Caco-2 (cell line): ENCODE results near the gene PKD1L1. TPM values are rescaled to one million over a fixed set of nuclear protein-coding genes. Genes with fewer than 3 reads are reported as not detected.

Experiments
- Bru-seq: library from RNA; stranded (reverse); fragments of 400-500 nt; gene quantifications from one replicate; lab custom pipeline; 2021; lab: Mats Ljungman, UMichigan
- BruChase-seq, 2 experiments: library from RNA; stranded (reverse); fragments of 400-500 nt; gene quantifications; one replicate each; lab custom pipeline; 2021; lab: Mats Ljungman, UMichigan
- BruUV-seq: library from RNA; stranded (reverse); fragments of 400-500 nt; replicated peaks from 2 replicates; lab custom pipeline; 2021; lab: Mats Ljungman, UMichigan
- CTCF ChIA-PET: fragments of 300-600 bp; sonication (Branson Sonifier 250); formaldehyde crosslinking; loops from one replicate; lab custom pipeline; 2022; ENCODE audit warnings: antibody characterized with exemption; lab: Charles Lee
- POLR2A ChIA-PET: fragments of 300-600 bp; sonication (Branson Sonifier 250); formaldehyde crosslinking; loops from one replicate; lab custom pipeline; 2022; ENCODE audit warnings: antibody characterized with exemption; lab: Charles Lee
- DNase-seq, 2 experiments: peaks; one replicate each; pipeline versions ENCODE4 v3.0.0 to v3.0.0-alpha.2; 2020 to 2022
- H3K27me3 ChIP-seq: replicated peaks from 2 replicates; pipeline ENCODE4 v1.6.0; 2011; ENCODE audit warnings: low read length; ENCODE audit not compliant: control insufficient read depth, insufficient read depth
- H3K36me3 ChIP-seq: 2 replicates; pipeline ENCODE4 v1.5.1; 2011; ENCODE audit warnings: low read length; ENCODE audit not compliant: control insufficient read depth, insufficient read depth
- H3K4me1 ChIP-seq: fragments of 250-450 bp; sonication (Bioruptor Pico); 2 replicates; pipeline ENCODE4 v1.5.1; 2020; ENCODE audit warnings: mild to moderate bottlenecking
- H3K4me3 ChIP-seq: 2 replicates; pipeline ENCODE4 v1.5.1; 2011; ENCODE audit warnings: low read depth, mild to moderate bottlenecking, control low read depth, low read length
- H3K9me3 ChIP-seq: fragments of 250-450 bp; sonication (Bioruptor Pico); 2 replicates; pipeline ENCODE4 v1.5.1; 2020; ENCODE audit warnings: mild to moderate bottlenecking, moderate library complexity
- H3K27ac Mint-ChIP-seq: one replicate; pipeline ENCODE4 v1.8.0; 2022; ENCODE audit warnings: mixed read lengths; ENCODE audit not compliant: unreplicated experiment
- H3K27me3 Mint-ChIP-seq: one replicate; pipeline ENCODE4 v1.8.0; 2022; ENCODE audit warnings: mixed read lengths; ENCODE audit not compliant: insufficient read depth, unreplicated experiment
- H3K36me3 Mint-ChIP-seq: one replicate; pipeline ENCODE4 v1.8.0; 2022; ENCODE audit warnings: mild to moderate bottlenecking, mixed read lengths; ENCODE audit not compliant: insufficient read depth, unreplicated experiment
- H3K4me1 Mint-ChIP-seq: one replicate; pipeline ENCODE4 v1.8.0; 2022; ENCODE audit warnings: low read depth, mixed read lengths; ENCODE audit not compliant: unreplicated experiment
- H3K4me3 Mint-ChIP-seq: one replicate; pipeline ENCODE4 v1.8.0; 2022; ENCODE audit warnings: mild to moderate bottlenecking, moderate library complexity, mixed read lengths; ENCODE audit not compliant: unreplicated experiment
- H3K9me3 Mint-ChIP-seq: one replicate; pipeline ENCODE4 v1.8.0; 2022; ENCODE audit warnings: mixed read lengths; ENCODE audit not compliant: unreplicated experiment
- intact Hi-C: fragments of 100-400 bp; cut with micrococcal nuclease; formaldehyde crosslinking; loops from one replicate; pipeline ENCODE4 v1.10.0; 2022; ENCODE audit not compliant: unreplicated experiment
- long read RNA-seq: library from polyadenylated mRNA; stranded (forward); transcript quantifications from one replicate; pipeline ENCODE4 v2.0.0, GENCODE V29; 2022
- total RNA-seq: library from RNA; stranded (reverse); gene quantifications from 2 replicates; pipeline ENCODE4 v1.2.3, GENCODE V29; 2022
- TF ChIP-seq, protein P1 (sequence below), 2 experiments: fragments of 200-600 bp in 1 of 2; IDR thresholded peaks; 1 replicate in 1 of 2; 2 replicates in 1 of 2; pipeline versions ENCODE4 v1.5.1 to v1.8.0; 2011 to 2022; ENCODE audit warnings: antibody characterized with exemption in 1 of 2, control low read depth in 1 of 2, inconsistent platforms in 1 of 2, low read depth in 1 of 2, low read length in 1 of 2, mild to moderate bottlenecking in 1 of 2, moderate library complexity in 1 of 2; ENCODE audit not compliant: insufficient read depth in 1 of 2, severe bottlenecking in 1 of 2, unreplicated experiment in 1 of 2

The PKD1L1 gene
- total RNA-seq (0.25 and 0.28 TPM in 2 replicates), Bru-seq, nascent RNA (percentile 30 among the genes with signal in this experiment), BruChase-seq, experiment 1, labeled RNA remaining after a 2-hour chase (percentile 31 among the genes with signal in this experiment), BruChase-seq, experiment 2, labeled RNA remaining after a 6-hour chase (percentile 28 among the genes with signal in this experiment)
- long read RNA-seq, partial matches to known transcripts = 0 of 1 reads
- long read RNA-seq, other reads (novel, unspliced or antisense) = 1 of 1 reads

DNA sequence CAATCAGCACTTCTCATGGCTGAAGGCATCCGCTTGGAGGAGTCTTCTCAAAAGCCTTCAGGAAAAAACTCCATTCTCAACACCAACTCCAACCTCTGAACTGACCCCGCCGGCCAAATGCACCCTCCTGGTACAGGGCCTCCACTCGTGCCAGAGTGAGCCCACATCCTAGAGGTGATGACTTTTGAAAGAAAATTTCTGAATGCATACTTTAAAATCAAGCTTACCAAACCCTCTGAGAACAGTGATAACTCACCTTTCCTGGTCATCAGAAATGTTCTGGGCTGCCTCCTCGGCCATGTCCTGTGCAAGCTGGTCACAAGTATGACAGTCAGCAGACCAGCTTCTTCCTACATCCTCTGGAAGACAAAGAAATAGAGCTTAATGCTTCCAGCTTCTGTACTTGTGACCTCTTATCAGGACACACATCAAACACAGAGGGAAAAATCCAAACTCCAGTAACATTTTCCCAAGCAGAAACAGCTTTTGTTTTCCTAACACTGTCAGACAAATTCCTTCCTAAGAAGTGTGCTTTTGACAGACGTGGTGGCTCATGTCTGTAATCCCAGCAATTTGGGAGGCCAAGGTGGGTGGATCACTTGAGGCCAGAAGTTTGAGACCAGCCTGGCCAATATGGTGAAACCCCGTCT lies at the start of gene PKD1L1:
PKD1L1 (minus strand) TSS at position 326 of the 650 bp plus-strand sequence; CDS start at position 300, 26 bp downstream.
- ChIA-PET POLR2A (interaction anchor here (1.0 kb wide), 1 partner anchor 141 kb away, joined by 3 read pairs; the partner anchor contains the start of gene UPP1), CTCF (interaction anchor here (0.8 to 1.7 kb wide), 6 partner anchors 16 to 682 kb away, joined by 3 to 11 read pairs (median 3); no protein-coding TSS in a partner anchor)
- Mint-ChIP-seq H3K27me3 (no peaks in the 10 kb centered on the region), H3K36me3 (no peaks in the 10 kb centered on the region), H3K4me1 (peaks cover 45% of the 10 kb centered on the region), H3K27ac (peak within 1 kb of the TSS; percentile 45), H3K4me3 (no peak within 1 kb of the TSS), H3K9me3 (no peaks in the 10 kb centered on the region)
- DNase-seq = no peak
- H3K36me3 ChIP-seq = no peaks in the 10 kb centered on the region
- TF ChIP-seq, protein P1, sequence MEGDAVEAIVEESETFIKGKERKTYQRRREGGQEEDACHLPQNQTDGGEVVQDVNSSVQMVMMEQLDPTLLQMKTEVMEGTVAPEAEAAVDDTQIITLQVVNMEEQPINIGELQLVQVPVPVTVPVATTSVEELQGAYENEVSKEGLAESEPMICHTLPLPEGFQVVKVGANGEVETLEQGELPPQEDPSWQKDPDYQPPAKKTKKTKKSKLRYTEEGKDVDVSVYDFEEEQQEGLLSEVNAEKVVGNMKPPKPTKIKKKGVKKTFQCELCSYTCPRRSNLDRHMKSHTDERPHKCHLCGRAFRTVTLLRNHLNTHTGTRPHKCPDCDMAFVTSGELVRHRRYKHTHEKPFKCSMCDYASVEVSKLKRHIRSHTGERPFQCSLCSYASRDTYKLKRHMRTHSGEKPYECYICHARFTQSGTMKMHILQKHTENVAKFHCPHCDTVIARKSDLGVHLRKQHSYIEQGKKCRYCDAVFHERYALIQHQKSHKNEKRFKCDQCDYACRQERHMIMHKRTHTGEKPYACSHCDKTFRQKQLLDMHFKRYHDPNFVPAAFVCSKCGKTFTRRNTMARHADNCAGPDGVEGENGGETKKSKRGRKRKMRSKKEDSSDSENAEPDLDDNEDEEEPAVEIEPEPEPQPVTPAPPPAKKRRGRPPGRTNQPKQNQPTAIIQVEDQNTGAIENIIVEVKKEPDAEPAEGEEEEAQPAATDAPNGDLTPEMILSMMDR (IDR thresholded peaks at IDR 0.05; ENCODE audit: insufficient read depth in 1 of 2, low read depth in 1 of 2, low read length in 1 of 2, severe bottlenecking in 1 of 2, unreplicated experiment in 1 of 2) = no peak
- peaks cover 36% of the 10 kb centered on the region for H3K4me1 ChIP-seq
- H3K9me3 ChIP-seq = no peaks in the 10 kb centered on the region
- no TSS peak for BruUV-seq
- intact Hi-C loops = no loop called here
- H3K4me3 ChIP-seq = no peak within 1 kb of the TSS
- H3K27me3 ChIP-seq = no peaks in the 10 kb centered on the region

GRCh38 chr7:47992446-47992845 lies 44.2 kb upstream of the PKD1L1 start:
- CTCF ChIA-PET = interaction anchor here (1.0 to 2.3 kb wide), 6 partner anchors 48 to 162 kb away, joined by 4 to 27 read pairs (median 12); partner anchors contain the start of gene UPP1
- no peaks in the 10 kb centered on the region for H3K9me3 ChIP-seq
- Mint-ChIP-seq H3K9me3 (peaks cover 13% of the 10 kb centered on the region), H3K27me3 (no peaks in the 10 kb centered on the region), H3K36me3 (no peaks in the 10 kb centered on the region), H3K27ac (peak overlapping the region; percentile 68), H3K4me1 (peaks cover 25% of the 10 kb centered on the region), H3K4me3 (peak overlapping the region; percentile 85)
- peaks cover 23% of the 10 kb centered on the region for H3K4me1 ChIP-seq
- POLR2A ChIA-PET = no interaction called here
- BruUV-seq = no TSS peak
- H3K36me3 ChIP-seq = no peaks in the 10 kb centered on the region
- H3K4me3 ChIP-seq = no peak overlapping the region
- TF ChIP-seq, protein P1 (IDR thresholded peaks at IDR 0.05; ENCODE audit: insufficient read depth in 1 of 2, low read depth in 1 of 2, low read length in 1 of 2, severe bottlenecking in 1 of 2, unreplicated experiment in 1 of 2) = no peak
- no peak for DNase-seq
- intact Hi-C loops = loop anchor here (2.0 kb wide), 1 partner anchor 42 kb away; the partner anchor contains the start of gene C7orf57
- H3K27me3 ChIP-seq = no peaks in the 10 kb centered on the region

DNA sequence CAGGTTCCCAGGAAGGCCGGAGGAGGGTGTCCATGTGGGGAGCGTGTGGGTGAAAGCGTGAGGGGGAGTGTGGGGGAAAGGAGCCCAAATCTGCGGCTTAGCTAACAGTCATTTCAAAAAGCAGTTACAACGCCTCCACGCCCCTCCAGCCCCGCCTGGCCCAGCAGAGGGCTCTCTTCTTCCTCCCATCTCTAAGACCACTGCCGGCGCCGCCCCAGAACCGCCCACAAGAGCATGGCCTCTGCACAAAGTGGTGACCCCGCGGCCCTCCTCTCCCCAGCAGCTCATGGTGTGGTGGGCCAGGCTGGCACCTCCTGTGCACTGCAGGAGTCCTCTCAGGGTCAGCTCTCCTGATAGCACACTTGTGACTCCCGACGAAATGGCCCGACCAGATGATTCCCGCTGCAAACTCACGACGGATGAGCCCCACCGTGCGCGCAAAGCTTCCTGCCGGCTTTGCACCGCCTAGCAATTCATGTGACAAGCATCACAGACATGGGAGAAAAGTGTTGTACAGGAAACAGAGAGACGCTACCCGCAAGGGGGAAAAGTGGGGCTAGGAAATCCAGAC lies 43.6 kb upstream of the PKD1L1 start:
- TF ChIP-seq, protein P1 (IDR thresholded peaks at IDR 0.05; ENCODE audit: insufficient read depth in 1 of 2, low read depth in 1 of 2, low read length in 1 of 2, severe bottlenecking in 1 of 2, unreplicated experiment in 1 of 2) = peak; percentile 72 to 82
- Mint-ChIP-seq H3K4me1 (peaks cover 25% of the 10 kb centered on the region), H3K27me3 (no peaks in the 10 kb centered on the region), H3K4me3 (peak overlapping the region; percentile 85), H3K9me3 (peaks cover 13% of the 10 kb centered on the region), H3K36me3 (no peaks in the 10 kb centered on the region), H3K27ac (peak overlapping the region; percentile 68)
- peak overlapping the region; percentile 51 for H3K4me3 ChIP-seq
- ChIA-PET CTCF (interaction anchor here (0.6 to 2.3 kb wide), 9 partner anchors 9 to 163 kb away, joined by 3 to 27 read pairs (median 5); partner anchors contain the start of genes PKD1L1 and UPP1), POLR2A (interaction anchor here (0.6 kb wide), 1 partner anchor 96 kb away, joined by 3 read pairs; no protein-coding TSS in a partner anchor)
- no TSS peak for BruUV-seq
- no peaks in the 10 kb centered on the region for H3K36me3 ChIP-seq
- peaks cover 23% of the 10 kb centered on the region for H3K4me1 ChIP-seq
- intact Hi-C loops = loop anchor here (1.0 to 2.0 kb wide), 4 partner anchors 43 to 162 kb away; partner anchors contain the start of genes C7orf57 and UPP1
- H3K9me3 ChIP-seq = no peaks in the 10 kb centered on the region
- no peaks in the 10 kb centered on the region for H3K27me3 ChIP-seq
- peak; percentile 88 to 90 for DNase-seq
